ENCODE measurements around the gene ZWILCH. TPM values are rescaled to one million over a fixed set of nuclear protein-coding genes. Genes with fewer than 3 reads are reported as not detected.
"Not testable (repeated sequence)": the region's sequence is repeated elsewhere in the genome, so short reads cannot be mapped to it uniquely, and the experiment has no call there.

ZWILCH gene
- polyA plus RNA-seq, 3 donors, result 25.2 to 31.2 (median 28.4) TPM

DNA sequence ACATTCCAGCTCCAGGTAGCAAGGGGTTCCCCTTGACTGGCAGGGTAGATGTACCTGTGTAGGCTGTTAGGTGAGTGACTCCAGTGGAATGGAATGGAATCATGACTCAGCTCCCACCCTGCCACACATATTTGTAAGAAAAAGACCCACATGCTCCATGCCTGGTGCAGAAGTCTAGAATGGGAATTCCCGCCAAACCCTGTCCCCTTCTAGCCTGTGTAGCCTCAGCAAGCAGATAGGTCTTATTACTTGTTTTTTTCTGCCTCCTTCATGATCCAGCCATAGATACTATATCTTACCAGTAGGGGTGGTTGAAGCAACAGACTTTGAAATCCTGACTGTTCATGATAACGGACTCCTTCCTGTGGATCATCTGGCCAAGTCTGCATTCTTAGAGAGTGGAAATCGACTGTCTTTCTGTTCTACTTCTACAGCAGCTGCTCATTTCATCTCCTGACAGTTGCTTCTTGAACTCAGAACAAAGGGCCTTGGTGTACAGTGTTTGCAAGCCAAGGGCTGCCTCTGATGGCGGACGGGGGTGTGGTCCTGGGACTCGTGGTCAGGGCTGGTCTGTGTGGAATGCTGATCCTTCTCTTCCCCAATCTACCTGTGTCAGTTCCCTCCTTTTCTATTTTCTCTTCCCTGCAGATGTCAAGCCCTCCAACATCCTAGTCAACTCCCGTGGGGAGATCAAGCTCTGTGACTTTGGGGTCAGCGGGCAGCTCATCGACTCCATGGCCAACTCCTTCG lies 23.8 kb upstream of the ZWILCH start:
- no peak for DNase-seq (ENCODE audit: extremely low read depth in 1 of 11, low read depth in 9 of 11, low spot score in 4 of 11)

- no peak for DNase-seq (ENCODE audit: extremely low read depth in 1 of 11, low read depth in 9 of 11, low spot score in 4 of 11)
Measured at GRCh38 chr15:66482539-66482938, 22.6 kb upstream of the ZWILCH start.

GRCh38 chr15:66483131-66483566 lies 22.0 kb upstream of the ZWILCH start:
- no peak for DNase-seq (ENCODE audit: extremely low read depth in 1 of 11, low read depth in 9 of 11, low spot score in 4 of 11)

GRCh38 chr15:66484539-66485112 lies 20.5 kb upstream of the ZWILCH start:
- no peak for DNase-seq (ENCODE audit: extremely low read depth in 1 of 11, low read depth in 9 of 11, low spot score in 4 of 11)

DNA sequence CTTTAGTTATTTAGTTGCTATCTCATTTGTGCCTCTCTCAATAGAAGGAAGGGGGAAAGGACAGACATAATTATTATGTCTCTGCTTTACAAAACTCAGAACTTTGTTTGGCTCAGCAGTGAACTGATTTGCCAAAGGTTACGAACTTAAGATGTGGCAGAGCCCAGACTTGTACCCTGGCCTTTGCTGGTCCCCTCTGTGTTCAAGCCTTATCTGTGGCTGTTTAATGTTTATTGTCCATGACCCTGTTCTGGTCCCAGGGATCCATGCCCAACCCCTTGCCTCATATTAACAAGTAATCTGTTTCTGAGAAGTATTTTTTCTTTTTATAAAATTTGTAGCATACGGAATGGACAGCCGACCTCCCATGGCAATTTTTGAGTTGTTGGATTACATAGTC lies 18.2 kb upstream of the ZWILCH start:
- DNase-seq (ENCODE audit: extremely low read depth in 1 of 11, low read depth in 9 of 11, low spot score in 4 of 11), result no peak

DNA sequence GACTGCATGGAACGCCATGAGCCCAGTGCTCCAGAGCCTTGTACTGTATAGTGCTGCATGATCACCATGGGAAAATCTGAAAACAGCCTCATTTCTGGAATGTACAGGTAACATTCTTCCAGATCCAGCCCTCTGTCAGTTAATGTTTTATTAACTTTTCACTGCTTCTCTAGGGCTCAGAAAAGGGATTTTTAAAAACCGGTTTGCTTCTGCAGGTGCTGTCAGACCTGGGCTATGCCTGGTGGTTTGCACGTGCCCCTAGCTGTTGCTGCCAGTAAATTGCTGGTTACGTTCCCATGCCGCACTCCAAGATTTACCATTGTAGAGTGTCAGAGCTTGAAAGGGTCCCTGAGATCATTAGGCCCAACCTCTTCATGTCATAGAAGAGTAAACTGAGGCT lies 16.6 kb upstream of the ZWILCH start:
- DNase-seq (ENCODE audit: extremely low read depth in 1 of 11, low read depth in 9 of 11, low spot score in 4 of 11), result no peak

- DNase-seq (ENCODE audit: extremely low read depth in 1 of 11, low read depth in 9 of 11, low spot score in 4 of 11), result no peak
Measured at GRCh38 chr15:66489179-66489791, 15.8 kb upstream of the ZWILCH start.

DNA sequence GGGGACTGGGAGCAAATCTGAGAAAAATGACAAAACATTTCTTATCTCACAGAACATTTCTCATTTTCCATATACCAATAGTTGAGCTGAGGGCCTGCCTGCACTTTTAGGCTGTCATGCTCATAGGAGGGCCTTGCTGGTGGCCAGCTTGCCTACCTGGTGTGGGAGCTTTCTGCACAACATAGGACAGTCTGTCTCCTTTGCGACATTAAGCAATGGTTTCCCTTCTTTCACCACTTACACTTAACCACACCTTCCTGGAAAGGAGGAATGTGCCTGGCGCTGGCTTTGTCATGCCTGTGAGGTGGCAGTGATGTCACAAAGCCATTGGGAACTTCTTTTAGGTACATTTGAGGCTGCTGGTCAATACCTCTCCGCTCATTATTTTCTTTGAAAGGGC lies 13.3 kb upstream of the ZWILCH start:
- DNase-seq (ENCODE audit: extremely low read depth in 1 of 11, low read depth in 9 of 11, low spot score in 4 of 11), result no peak

DNA sequence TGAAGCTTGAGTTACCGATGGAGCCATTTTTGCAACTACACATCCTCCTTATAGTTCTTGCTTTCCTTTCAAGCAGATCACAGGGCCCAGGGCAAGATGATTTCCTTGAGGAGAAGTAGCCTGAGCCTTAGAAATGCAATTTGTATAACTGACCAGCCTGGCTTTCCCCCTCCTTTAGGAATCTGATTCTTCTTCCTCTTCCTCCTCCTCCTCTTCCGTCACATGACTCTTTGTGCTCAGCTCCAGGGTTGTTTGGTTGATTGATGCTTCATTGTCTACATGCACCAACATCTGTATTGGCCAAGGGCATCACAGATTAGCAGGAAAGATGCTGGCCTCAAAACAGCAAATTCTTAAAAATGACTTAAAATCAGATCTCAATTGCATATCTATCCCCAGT lies 10.9 kb upstream of the ZWILCH start:
- no peak for DNase-seq (ENCODE audit: extremely low read depth in 1 of 11, low read depth in 9 of 11, low spot score in 4 of 11)

- DNase-seq (ENCODE audit: extremely low read depth in 1 of 11, low read depth in 9 of 11, low spot score in 4 of 11), result no peak
Measured at GRCh38 chr15:66496951-66497501, 8.1 kb upstream of the ZWILCH start.

DNA sequence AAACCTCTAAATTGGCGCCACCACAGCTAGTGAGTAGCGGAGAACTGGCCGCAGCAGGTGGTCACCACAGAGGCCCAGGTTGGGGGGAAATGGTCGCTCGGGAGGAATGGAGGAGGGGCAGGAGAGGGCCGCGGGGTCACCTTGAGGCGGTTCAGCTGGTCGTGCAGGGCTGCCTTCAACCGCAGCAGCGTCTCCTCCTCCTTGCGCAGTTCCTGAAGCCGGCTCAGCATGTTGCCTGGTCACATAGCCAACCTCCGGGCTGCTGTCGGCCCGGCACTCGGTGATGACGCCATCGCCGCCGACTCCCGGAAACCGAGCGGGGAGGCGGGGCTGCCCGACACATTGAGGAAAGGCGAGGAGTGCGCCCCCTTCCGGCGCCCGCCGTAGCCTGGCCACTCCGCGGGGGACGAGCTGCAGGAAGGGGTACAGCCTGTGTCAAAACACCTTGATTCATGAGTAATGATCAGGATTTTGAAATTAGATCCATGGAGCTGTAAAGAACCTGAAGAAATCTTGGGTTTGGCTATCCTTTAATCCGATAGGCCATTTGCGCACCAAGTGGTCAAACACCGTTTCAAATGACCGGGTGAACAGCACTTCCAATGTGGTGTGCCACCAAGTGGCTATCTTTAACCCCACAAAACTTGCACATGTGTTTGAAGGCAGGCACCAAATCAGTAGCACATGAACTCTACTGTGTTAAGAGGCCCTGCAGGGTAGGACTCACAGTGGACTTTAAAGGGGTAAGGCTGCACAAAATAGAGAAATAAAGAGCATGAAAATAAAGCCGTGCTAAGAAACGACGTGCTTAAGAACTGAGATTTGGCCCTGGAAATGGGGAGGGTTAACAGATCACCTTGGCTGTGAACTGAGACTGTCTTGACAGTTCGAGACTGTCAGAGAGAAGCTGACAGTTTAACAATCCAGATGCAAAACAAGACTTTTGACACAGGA lies 7.3 kb upstream of the ZWILCH start, which contains the start of gene SNAPC5:
Gene SNAPC5 (minus strand): TSS at position 261 of the 954 bp plus-strand sequence. CDS start 31 bp downstream, at position 230.
- DNase-seq (ENCODE audit: extremely low read depth in 1 of 11, low read depth in 9 of 11, low spot score in 4 of 11), result peak; percentile 83 to 93 (median 90)

GRCh38 chr15:66498501-66499386 lies 6.4 kb upstream of the ZWILCH start:
- no peak for DNase-seq (ENCODE audit: extremely low read depth in 1 of 11, low read depth in 9 of 11, low spot score in 4 of 11)

DNA sequence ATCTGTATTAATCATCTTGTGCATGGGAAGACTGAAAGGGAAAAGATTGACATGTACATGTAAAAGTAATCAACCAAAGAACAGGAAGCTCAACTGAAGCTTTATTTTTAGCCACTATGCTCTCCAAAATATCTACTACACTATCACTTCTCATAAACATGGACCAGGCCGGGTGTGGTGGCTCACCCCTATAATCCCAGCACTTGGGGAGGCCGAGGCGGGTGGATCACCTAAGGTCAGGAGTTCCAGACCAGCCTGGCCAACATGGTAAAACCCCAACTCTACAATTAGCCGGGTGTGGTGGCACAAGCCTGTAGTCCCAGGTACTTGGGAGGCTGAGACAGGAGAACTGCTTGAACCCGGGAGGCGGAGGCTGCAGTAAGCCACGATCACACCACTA lies 4.8 kb upstream of the ZWILCH start:
- DNase-seq (ENCODE audit: extremely low read depth in 1 of 11, low read depth in 9 of 11, low spot score in 4 of 11), result not testable (repeated sequence)

- DNase-seq (ENCODE audit: extremely low read depth in 1 of 11, low read depth in 9 of 11, low spot score in 4 of 11), result no peak
Measured at GRCh38 chr15:66502491-66502890, 2.6 kb upstream of the ZWILCH start.

DNA sequence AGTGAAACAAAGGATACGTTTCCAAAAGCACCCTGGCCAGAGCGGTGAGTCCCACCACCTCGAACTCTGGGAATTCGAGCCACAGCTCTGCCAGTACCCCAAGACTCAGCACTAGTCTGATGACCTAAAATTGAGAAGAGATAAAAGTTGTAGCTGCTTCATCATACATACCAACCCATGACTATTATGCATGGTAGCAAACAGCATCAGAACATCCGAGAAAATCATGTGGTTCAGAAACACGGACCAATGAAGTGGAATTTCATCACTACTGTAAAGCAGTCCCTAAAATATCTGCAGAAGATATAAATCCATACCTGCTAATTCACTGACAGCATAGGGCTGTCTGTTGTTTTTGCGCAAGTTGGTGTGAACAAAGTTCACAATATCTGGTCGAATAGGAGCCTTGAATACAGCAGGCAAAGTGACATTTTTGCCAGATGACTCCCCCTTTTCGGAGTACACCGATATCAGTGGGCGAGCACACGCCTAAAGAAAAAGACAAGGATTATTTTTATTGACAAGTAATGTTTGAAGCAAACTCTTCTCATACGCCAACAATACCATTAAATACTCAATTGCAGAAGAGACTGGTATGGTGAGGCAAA lies 2.0 kb upstream of the ZWILCH start:
- DNase-seq (ENCODE audit: extremely low read depth in 1 of 11, low read depth in 9 of 11, low spot score in 4 of 11), result not testable (repeated sequence)

GRCh38 chr15:66503780-66504562 lies 1.2 kb upstream of the ZWILCH start:
- DNase-seq (ENCODE audit: extremely low read depth in 1 of 11, low read depth in 9 of 11, low spot score in 4 of 11), result no peak

- DNase-seq (ENCODE audit: extremely low read depth in 1 of 11, low read depth in 9 of 11, low spot score in 4 of 11), result peak in 2 of 11 donors; percentile 20 to 58
Measured at GRCh38 chr15:66505430-66505811, 295 bp downstream of the ZWILCH start.
